ENCODE results near the gene SYT13. TPM values are rescaled to one million over a fixed set of nuclear protein-coding genes. Genes with fewer than 3 reads are reported as not detected.

SYT13 gene, protein sequence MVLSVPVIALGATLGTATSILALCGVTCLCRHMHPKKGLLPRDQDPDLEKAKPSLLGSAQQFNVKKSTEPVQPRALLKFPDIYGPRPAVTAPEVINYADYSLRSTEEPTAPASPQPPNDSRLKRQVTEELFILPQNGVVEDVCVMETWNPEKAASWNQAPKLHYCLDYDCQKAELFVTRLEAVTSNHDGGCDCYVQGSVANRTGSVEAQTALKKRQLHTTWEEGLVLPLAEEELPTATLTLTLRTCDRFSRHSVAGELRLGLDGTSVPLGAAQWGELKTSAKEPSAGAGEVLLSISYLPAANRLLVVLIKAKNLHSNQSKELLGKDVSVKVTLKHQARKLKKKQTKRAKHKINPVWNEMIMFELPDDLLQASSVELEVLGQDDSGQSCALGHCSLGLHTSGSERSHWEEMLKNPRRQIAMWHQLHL
- total RNA-seq: not detected

GRCh38 chr11:45285930-45286632 is at the start of gene SYT13:
Gene SYT13 (minus strand): TSS chr11:45286341. CDS start chr11:45286207, 134 bp downstream.
- H3K9me3 Mint-ChIP-seq: no peaks in the 10 kb centered on the region
- H3K27ac Mint-ChIP-seq: no peak within 1 kb of the TSS
- ChIA-PET CTCF (interaction anchor here (0.7 to 3.0 kb wide), 4 partner anchors 18 to 181 kb away, joined by 3 to 11 read pairs (median 5); no protein-coding TSS in a partner anchor), POLR2A (interaction anchor here (0.6 kb wide), 1 partner anchor 898 kb away, joined by 3 read pairs; no protein-coding TSS in a partner anchor)
- peaks cover 58% of the 10 kb centered on the region for H3K27me3 Mint-ChIP-seq
- no peaks in the 10 kb centered on the region for H3K4me1 Mint-ChIP-seq (ENCODE audit: low read depth)
- intact Hi-C loops (cut with micrococcal nuclease): no loop called here
- no peak within 1 kb of the TSS for H3K4me3 Mint-ChIP-seq
- no peaks in the 10 kb centered on the region for H3K36me3 Mint-ChIP-seq
- no peak for DNase-seq

GRCh38 chr11:45335434-45335833 is 49.3 kb upstream of the SYT13 start:
- no peak overlapping the region for H3K27ac Mint-ChIP-seq
- H3K9me3 Mint-ChIP-seq: no peaks in the 10 kb centered on the region
- CTCF ChIA-PET: interaction anchor here (0.8 to 3.5 kb wide), 6 partner anchors 35 to 436 kb away, joined by 3 to 36 read pairs (median 4); no protein-coding TSS in a partner anchor
- no peak overlapping the region for H3K4me3 Mint-ChIP-seq
- intact Hi-C loops (cut with micrococcal nuclease): no loop called here
- H3K4me1 Mint-ChIP-seq (ENCODE audit: low read depth): peaks cover 13% of the 10 kb centered on the region
- DNase-seq: no peak
- POLR2A ChIA-PET: no interaction called here
- H3K27me3 Mint-ChIP-seq: peaks cover 3% of the 10 kb centered on the region
- H3K36me3 Mint-ChIP-seq: no peaks in the 10 kb centered on the region

DNA sequence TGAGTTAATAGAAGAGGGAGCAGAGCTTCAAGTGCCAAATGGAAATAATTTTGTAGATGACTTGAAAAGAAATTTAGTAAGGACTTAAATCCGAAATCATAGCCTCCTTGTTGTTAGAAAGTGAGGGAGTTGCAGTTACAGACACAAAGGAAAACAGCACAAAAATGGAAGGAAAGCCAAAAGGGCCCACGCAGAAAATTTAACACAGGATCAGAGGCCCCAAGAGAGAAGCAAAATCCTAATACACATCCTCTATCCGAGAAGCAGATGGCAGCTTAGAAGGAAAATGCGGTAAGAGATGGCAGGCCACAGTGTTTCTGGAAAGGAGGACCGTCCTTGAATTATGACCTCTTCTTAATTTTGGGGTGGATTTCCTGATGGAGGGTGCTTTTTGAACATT is 48.7 kb upstream of the SYT13 start:
- ChIA-PET CTCF (interaction anchor here (1.0 to 7.8 kb wide), 6 partner anchors 36 to 437 kb away, joined by 3 to 117 read pairs (median 9); no protein-coding TSS in a partner anchor), POLR2A (no interaction called here)
- no peak overlapping the region for H3K27ac Mint-ChIP-seq
- H3K9me3 Mint-ChIP-seq: no peaks in the 10 kb centered on the region
- no peak for DNase-seq
- peaks cover 8% of the 10 kb centered on the region for H3K4me1 Mint-ChIP-seq (ENCODE audit: low read depth)
- H3K4me3 Mint-ChIP-seq: no peak overlapping the region
- H3K27me3 Mint-ChIP-seq: peaks cover 3% of the 10 kb centered on the region
- H3K36me3 Mint-ChIP-seq: no peaks in the 10 kb centered on the region
- intact Hi-C loops (cut with micrococcal nuclease): loop anchor here (5.0 kb wide), 1 partner anchor 398 kb away; no protein-coding TSS in a partner anchor

- POLR2A ChIA-PET: no interaction called here
- DNase-seq: no peak
- Mint-ChIP-seq H3K27ac (no peak overlapping the region), H3K27me3 (peaks cover 3% of the 10 kb centered on the region), H3K9me3 (no peaks in the 10 kb centered on the region), H3K36me3 (no peaks in the 10 kb centered on the region), H3K4me1 (ENCODE audit: low read depth) (peaks cover 3% of the 10 kb centered on the region), H3K4me3 (no peak overlapping the region)
- intact Hi-C loops (cut with micrococcal nuclease): loop anchor here (5.0 kb wide), 1 partner anchor 397 kb away; no protein-coding TSS in a partner anchor
- CTCF ChIA-PET: interaction anchor here (1.5 to 7.8 kb wide), 4 partner anchors 224 to 407 kb away, joined by 7 to 117 read pairs (median 24); no protein-coding TSS in a partner anchor
Measured at GRCh38 chr11:45334410-45334809, 48.3 kb upstream of the SYT13 start.

DNA sequence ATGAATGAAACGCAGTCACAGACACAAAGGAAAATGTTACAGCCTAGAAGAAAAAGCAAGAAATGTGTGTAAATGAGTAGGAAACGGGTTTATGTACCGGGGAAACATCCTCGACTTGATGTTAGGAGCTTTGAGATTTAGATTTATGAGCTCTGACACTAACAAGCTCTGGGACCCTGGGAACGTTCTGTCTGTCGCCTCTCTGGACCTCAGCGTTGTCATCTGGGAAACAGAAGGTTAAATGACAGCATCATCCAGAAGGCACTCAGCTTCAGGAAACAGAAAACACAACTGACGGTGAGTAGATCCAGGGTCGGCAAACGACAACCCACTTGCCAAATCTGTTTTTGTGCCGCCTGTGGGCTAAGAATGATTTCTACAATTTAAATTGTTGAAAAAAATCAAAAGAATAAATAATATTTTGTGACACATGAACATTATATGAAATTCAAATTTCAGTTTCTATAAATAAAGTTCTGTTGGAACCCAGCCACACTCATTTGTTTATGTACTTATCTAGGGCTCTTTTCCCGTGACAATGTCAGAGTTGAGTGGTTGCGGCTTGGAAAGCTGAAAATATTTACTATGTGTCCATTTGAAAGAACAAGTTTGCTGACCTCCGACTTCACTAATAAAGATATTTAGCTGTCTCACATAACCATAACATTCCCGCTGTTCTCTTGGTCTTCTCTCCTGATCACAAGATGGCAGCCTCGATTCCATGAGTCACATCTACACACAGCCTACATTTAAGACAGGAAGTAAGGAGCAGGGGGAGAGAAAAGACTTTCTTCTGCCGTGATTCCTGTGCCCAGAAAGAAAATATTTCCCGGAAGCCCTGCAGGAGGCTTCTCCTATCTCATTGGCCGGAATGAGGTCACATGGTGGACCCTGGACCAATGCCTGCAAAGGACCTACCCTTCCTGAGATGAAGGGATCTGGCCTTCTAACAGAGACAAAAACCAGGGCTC is 47.1 kb upstream of the SYT13 start:
- Mint-ChIP-seq H3K4me1 (ENCODE audit: low read depth) (no peaks in the 10 kb centered on the region), H3K4me3 (no peak overlapping the region), H3K27ac (no peak overlapping the region), H3K9me3 (no peaks in the 10 kb centered on the region), H3K36me3 (no peaks in the 10 kb centered on the region), H3K27me3 (peaks cover 3% of the 10 kb centered on the region)
- POLR2A ChIA-PET: no interaction called here
- CTCF ChIA-PET: interaction anchor here (0.6 to 7.8 kb wide), 16 partner anchors 9 to 1048 kb away, joined by 3 to 117 read pairs (median 5); no protein-coding TSS in a partner anchor
- DNase-seq: peak; percentile 19
- intact Hi-C loops (cut with micrococcal nuclease): loop anchor here (5.0 kb wide), 1 partner anchor 396 kb away; no protein-coding TSS in a partner anchor

DNA sequence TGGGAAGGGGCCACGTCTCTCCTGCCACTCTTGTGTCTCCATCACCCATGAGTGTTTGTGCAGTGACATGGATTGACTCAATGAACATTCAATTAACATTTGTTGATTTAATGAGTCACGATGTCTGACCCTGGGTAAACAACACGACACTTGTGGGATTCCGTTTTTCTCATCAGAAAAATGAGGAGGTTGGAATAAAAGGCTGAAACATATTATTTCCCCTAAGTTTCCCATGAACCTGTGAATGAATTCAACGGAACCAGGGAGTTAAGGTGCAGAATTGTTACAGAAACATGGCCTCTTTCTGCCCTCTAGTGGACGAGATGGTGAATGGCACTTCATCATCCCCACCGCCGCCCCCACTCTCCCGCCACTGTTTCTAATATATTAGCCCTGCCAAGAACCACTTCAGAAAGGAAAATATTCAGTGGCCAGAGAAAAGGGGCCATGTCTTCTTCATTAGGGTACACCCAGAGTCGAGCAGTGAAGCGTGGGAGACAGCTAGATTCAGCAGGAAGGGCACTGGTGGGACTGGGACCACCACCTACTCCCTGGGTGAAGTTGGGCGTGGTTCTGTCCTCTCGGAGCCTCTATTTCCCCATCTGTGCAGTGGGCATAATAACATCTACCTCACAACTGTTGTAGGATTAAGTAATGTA is 46.3 kb upstream of the SYT13 start:
- no peak overlapping the region for H3K4me3 Mint-ChIP-seq
- ChIA-PET POLR2A (no interaction called here), CTCF (interaction anchor here (0.6 to 7.8 kb wide), 13 partner anchors 10 to 440 kb away, joined by 3 to 117 read pairs (median 5); no protein-coding TSS in a partner anchor)
- H3K36me3 Mint-ChIP-seq: no peaks in the 10 kb centered on the region
- H3K27me3 Mint-ChIP-seq: peaks cover 3% of the 10 kb centered on the region
- peak; percentile 49 for DNase-seq
- intact Hi-C loops (cut with micrococcal nuclease): loop anchor here (1.0 to 5.0 kb wide), 2 partner anchors 222 to 395 kb away; no protein-coding TSS in a partner anchor
- H3K9me3 Mint-ChIP-seq: peaks cover 4% of the 10 kb centered on the region
- H3K4me1 Mint-ChIP-seq (ENCODE audit: low read depth): no peaks in the 10 kb centered on the region
- no peak overlapping the region for H3K27ac Mint-ChIP-seq

DNA sequence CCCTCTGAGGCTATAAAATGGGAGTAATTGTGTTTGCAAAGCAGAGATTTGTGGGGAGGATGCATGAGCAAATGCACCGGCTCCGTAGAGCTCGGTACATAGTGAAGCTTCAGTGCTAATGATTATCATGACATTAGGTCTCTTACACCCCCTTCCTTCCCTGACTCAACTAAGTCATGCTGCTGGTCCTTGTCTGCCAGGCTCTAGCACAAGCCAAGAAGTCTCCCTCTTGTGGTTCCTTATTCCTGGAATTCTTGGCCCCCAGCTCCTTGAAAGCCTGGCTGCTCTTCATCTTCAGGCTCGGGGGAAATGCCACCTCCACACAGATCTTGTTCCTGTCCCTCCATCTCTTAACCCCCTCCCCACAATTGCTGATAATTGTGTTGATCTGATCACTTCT is 45.7 kb upstream of the SYT13 start:
- intact Hi-C loops (cut with micrococcal nuclease): loop anchor here (1.0 to 5.0 kb wide), 2 partner anchors 222 to 395 kb away; no protein-coding TSS in a partner anchor
- no peak overlapping the region for H3K27ac Mint-ChIP-seq
- POLR2A ChIA-PET: no interaction called here

GRCh38 chr11:45328726-45329125 is 42.6 kb upstream of the SYT13 start:
- Mint-ChIP-seq H3K27me3 (peaks cover 12% of the 10 kb centered on the region), H3K9me3 (peaks cover 10% of the 10 kb centered on the region), H3K36me3 (no peaks in the 10 kb centered on the region), H3K4me3 (no peak overlapping the region), H3K27ac (no peak overlapping the region), H3K4me1 (ENCODE audit: low read depth) (no peaks in the 10 kb centered on the region)
- intact Hi-C loops (cut with micrococcal nuclease): no loop called here
- no peak for DNase-seq
- ChIA-PET POLR2A (no interaction called here), CTCF (interaction anchor here (0.8 to 7.8 kb wide), 4 partner anchors 75 to 443 kb away, joined by 3 to 117 read pairs (median 6); no protein-coding TSS in a partner anchor)

More for the DNA sequence above, 45.7 kb upstream of the SYT13 start:
- Mint-ChIP-seq H3K4me1 (ENCODE audit: low read depth) (no peaks in the 10 kb centered on the region), H3K36me3 (no peaks in the 10 kb centered on the region), H3K9me3 (peaks cover 9% of the 10 kb centered on the region), H3K27me3 (peaks cover 6% of the 10 kb centered on the region), H3K4me3 (no peak overlapping the region)
- no peak for DNase-seq
- CTCF ChIA-PET: interaction anchor here (0.7 to 7.8 kb wide), 8 partner anchors 13 to 398 kb away, joined by 3 to 117 read pairs (median 4); no protein-coding TSS in a partner anchor

GRCh38 chr11:45324459-45324858 is 38.3 kb upstream of the SYT13 start:
- Mint-ChIP-seq H3K27ac (no peak overlapping the region), H3K27me3 (peaks cover 23% of the 10 kb centered on the region), H3K4me1 (ENCODE audit: low read depth) (no peaks in the 10 kb centered on the region), H3K9me3 (peaks cover 10% of the 10 kb centered on the region), H3K36me3 (no peaks in the 10 kb centered on the region), H3K4me3 (no peak overlapping the region)
- ChIA-PET CTCF (no interaction called here), POLR2A (no interaction called here)
- intact Hi-C loops (cut with micrococcal nuclease): no loop called here
- no peak for DNase-seq

- DNase-seq: no peak
- Mint-ChIP-seq H3K27ac (no peak overlapping the region), H3K4me3 (no peak overlapping the region), H3K27me3 (peaks cover 26% of the 10 kb centered on the region), H3K4me1 (ENCODE audit: low read depth) (no peaks in the 10 kb centered on the region), H3K9me3 (peaks cover 10% of the 10 kb centered on the region), H3K36me3 (no peaks in the 10 kb centered on the region)
- CTCF ChIA-PET: no interaction called here
- POLR2A ChIA-PET: no interaction called here
- intact Hi-C loops (cut with micrococcal nuclease): no loop called here
Measured at GRCh38 chr11:45323601-45324249, 37.6 kb upstream of the SYT13 start.
